ENCODE measurements around the gene PCYT1A. TPM values are rescaled to one million over a fixed set of nuclear protein-coding genes. Genes with fewer than 3 reads are reported as not detected.
"Not testable (repeated sequence)": the region's sequence is repeated elsewhere in the genome, so short reads cannot be mapped to it uniquely, and the experiment has no call there.

PCYT1A gene
- total RNA-seq, 1 experiment from 2014 or later, result 43.5 TPM

- in situ Hi-C loops (cut with HindIII; ENCODE audit: low pct_unique_long_range_greater_than_20kb, low sequenced_read_pairs), result no loop called here
- no peak for DNase-seq (ENCODE audit: low read depth)
Observed at GRCh38 chr3:196220991-196221390, 66.5 kb downstream of the PCYT1A start.

GRCh38 chr3:196220587-196220986 is 66.9 kb downstream of the PCYT1A start:
- DNase-seq (ENCODE audit: low read depth), result no peak
- in situ Hi-C loops (cut with HindIII; ENCODE audit: low pct_unique_long_range_greater_than_20kb, low sequenced_read_pairs), result no loop called here

DNA sequence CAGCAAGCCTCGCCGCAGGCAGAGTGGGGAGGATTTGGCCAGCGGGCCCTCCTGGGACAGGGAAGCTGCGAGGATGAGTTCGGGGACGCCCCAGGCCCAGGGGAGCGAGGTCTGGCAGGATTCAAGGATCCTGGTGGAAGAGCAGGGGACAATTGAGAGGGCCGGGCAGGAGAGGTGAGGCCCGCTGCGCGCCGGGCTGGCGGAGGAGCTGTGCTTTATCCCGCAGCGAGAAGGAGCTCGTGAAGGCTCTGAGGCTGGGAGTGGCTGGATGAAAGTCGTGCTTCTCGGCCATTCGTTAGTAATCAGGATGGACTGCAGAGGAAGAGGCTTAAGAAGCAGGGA is 67.6 kb downstream of the PCYT1A start:
- in situ Hi-C loops (cut with HindIII; ENCODE audit: low pct_unique_long_range_greater_than_20kb, low sequenced_read_pairs), result no loop called here
- DNase-seq (ENCODE audit: low read depth), result no peak

DNA sequence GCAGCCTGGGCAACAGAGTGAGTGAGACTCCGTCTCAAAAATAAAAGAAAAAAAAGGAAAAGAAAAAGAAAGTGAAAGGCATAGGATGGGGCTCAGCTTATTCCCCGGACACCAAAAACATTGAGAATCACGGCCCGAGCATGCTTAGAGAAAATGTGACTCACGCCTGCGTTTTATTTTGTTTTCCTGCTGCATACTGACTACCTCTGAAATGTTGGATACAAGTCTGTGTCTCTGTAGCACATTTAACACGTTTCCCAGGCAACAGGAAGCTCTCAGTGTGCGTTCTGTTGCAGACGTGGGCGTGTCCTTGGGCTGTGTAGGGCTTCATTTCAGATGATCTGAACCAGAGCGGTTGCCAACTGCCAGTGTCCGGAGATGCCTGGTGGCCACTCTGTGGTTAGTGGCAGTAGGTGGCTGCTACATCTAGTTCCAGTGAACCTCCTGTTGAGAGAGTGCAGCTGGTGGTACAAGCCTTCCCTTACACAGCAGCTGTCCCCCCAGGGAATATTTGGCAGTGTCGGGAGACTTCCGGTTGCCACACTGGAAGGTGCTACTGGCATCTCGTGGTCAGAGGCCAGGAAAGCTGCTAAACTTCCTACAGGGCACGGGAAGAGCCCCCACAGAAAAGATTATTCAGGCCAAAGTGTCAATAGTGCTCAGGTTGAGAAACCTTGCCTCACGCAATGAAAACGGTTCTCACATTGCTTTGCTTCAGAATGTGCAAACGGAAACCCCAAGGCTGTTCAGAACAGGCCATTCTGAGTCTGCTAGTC is 68.1 kb downstream of the PCYT1A start:
- peak; percentile 78 for DNase-seq (ENCODE audit: low read depth)
- in situ Hi-C loops (cut with HindIII; ENCODE audit: low pct_unique_long_range_greater_than_20kb, low sequenced_read_pairs), result no loop called here

DNA sequence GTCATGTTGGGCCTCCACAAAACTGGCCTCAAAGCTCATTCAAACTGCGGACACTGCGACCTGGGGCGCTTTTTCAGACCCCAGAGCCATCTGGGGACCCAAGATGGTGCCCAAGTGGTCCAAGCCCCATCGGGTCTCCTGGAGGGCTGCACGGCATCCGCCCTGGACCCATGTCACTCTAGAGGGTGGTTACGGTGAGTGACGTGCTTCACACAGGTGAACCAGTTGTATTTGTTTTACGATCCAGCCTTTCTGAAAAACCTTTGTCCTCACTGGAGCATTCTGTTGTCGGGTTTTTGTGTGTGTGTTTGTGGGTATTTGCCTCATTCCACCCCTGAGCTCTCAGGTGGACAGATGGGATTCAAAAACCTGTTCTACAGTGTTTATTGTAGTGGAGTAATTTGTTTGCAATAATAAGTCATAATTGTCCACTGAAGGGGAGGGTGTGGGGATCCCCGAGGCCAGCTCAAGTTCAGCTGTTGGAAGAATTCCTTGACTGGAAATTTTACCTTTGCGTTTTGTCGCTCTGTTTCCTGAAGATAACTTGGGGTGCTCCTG is 69.3 kb downstream of the PCYT1A start:
- DNase-seq (ENCODE audit: low read depth), result no peak
- in situ Hi-C loops (cut with HindIII; ENCODE audit: low pct_unique_long_range_greater_than_20kb, low sequenced_read_pairs), result no loop called here

GRCh38 chr3:196217307-196218154 is 70.0 kb downstream of the PCYT1A start:
- in situ Hi-C loops (cut with HindIII; ENCODE audit: low pct_unique_long_range_greater_than_20kb, low sequenced_read_pairs), result no loop called here
- DNase-seq (ENCODE audit: low read depth), result no peak

DNA sequence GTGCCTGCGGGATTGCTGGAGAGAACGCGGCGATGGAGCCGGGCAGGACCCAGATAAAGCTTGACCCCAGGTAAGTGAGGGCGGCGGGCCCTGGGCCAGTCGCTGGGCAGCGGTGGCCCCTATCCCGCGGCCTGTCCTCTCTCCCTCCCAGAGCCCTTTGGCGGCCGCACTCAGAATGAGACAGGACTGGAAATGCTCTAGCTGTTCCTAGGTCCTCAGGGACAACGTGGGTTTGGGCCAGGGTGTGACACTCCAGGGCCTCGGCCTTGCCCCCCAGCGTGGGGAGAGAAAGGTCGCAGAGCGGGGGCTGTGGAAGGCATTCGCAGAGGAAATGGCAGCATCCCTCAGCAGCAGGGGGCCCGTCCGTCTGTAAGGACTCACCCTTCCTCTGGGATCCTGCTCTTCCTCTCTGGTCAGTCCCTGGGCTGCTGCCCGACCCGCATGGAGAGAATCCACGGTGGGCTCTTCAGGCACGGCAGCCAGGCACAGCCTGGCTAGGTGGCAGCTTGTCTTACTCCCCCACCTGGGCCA is 70.8 kb downstream of the PCYT1A start:
- in situ Hi-C loops (cut with HindIII; ENCODE audit: low pct_unique_long_range_greater_than_20kb, low sequenced_read_pairs), result no loop called here
- DNase-seq (ENCODE audit: low read depth), result no peak

DNA sequence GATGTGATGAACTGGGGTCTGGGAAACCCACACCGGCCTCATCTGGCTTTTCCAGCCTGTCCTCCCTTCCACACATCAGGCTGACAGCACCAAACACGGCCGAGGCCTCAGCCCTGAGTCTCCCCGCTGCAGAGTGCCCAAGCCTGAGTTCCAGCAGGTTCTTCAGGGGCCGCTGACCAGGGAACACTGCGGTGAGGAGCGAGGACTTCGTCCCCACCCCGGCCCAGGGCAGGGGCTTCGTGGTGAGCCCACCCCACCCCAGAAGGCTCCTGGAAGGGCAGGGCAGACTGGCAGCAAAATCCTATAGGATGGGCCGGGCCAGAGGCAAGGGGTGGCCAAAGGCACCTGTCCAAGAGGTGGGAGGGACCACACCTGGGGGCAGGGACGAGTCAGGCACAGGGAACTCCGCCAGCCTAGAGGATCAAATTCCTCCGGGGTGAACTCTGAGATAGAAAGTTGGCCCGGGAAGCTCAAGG is 71.4 kb downstream of the PCYT1A start, which contains the start of gene SLC51A:
TSS of gene SLC51A (plus strand) at position 446 of the 476 bp plus-strand sequence. CDS start 179 bp downstream, outside the sequence.
- no peak for DNase-seq (ENCODE audit: low read depth)
- in situ Hi-C loops (cut with HindIII; ENCODE audit: low pct_unique_long_range_greater_than_20kb, low sequenced_read_pairs), result no loop called here

DNA sequence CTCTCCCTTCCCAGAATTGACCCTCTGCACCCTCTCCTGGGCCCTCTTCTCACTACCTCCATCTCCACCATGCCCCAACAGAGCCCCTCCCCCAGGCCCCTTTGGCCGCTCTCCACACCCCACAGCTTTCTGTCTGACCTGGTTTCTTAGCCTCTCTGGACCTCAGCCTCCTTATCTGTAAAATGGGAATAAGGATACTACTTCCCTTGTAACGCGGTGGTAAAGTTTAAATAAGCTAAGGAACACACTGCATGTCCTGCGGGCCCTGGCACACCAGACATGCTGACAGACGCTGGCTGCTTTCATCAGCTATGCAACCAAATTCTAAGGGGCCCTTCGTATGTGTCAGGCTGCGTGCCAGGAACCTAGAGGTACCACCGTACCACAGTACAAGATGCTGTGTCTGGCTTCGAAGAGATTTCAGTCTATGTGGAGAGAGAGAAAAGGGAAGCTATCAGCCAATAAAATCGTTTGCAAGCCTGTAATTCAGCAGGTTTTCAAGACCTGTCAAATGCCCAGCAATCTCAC is 72.0 kb downstream of the PCYT1A start:
- in situ Hi-C loops (cut with HindIII; ENCODE audit: low pct_unique_long_range_greater_than_20kb, low sequenced_read_pairs), result no loop called here
- no peak for DNase-seq (ENCODE audit: low read depth)

- in situ Hi-C loops (cut with HindIII; ENCODE audit: low pct_unique_long_range_greater_than_20kb, low sequenced_read_pairs), result no loop called here
- DNase-seq (ENCODE audit: low read depth), result no peak
Observed at GRCh38 chr3:196214783-196215441, 72.6 kb downstream of the PCYT1A start.

DNA sequence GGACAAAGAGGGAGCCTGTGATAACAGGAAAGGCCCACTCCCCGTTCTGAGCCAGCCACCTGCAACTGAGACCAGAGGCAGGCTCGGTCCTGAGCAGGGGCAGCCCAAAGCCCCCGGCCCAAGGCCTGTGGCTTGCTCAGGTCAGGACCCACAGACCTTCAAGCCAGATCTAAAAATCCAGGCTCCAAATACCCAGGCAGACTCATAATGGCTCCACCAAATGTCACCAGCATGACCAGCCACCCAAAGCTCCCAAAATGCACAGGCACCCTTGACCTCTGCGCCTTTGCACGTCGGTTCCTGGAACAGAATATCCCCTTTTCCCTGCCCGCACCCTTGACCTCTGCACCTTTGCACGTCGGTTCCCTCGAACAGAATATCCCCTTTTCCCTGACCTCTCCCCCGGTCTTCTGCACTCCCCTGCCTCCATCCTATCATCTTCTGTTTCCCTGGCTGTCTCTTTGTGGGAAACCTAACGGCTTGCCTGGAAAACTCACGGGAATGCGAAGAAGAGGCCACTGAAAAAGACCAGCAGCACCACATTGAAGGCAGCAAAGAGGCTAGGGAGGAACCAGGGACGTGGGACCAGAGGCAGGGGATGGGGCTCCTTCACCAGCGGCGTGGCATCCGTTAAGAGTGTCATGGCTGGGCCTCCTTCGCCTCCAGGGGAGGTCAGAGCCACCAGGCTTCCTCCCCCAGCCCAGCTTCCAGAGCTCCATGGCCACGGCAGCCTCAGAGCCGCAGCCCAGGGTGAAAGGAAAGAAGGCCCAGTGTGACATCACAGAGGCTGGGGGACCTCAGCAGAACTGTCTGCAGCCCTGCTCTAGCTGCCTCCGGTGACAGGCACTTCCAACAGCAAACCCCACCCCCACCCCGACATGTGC is 76.6 kb downstream of the PCYT1A start, which contains the start of gene ZDHHC19:
TSS of gene ZDHHC19 (minus strand) at position 728 of the 884 bp plus-strand sequence. CDS start at position 643, 85 bp downstream.
- in situ Hi-C loops (cut with HindIII; ENCODE audit: low pct_unique_long_range_greater_than_20kb, low sequenced_read_pairs), result no loop called here
- DNase-seq (ENCODE audit: low read depth), result no peak

- in situ Hi-C loops (cut with HindIII; ENCODE audit: low pct_unique_long_range_greater_than_20kb, low sequenced_read_pairs); DNase-seq (ENCODE audit: low read depth): not testable (repeated sequence)
Observed at GRCh38 chr3:196209944-196210672, 77.4 kb downstream of the PCYT1A start.

DNA sequence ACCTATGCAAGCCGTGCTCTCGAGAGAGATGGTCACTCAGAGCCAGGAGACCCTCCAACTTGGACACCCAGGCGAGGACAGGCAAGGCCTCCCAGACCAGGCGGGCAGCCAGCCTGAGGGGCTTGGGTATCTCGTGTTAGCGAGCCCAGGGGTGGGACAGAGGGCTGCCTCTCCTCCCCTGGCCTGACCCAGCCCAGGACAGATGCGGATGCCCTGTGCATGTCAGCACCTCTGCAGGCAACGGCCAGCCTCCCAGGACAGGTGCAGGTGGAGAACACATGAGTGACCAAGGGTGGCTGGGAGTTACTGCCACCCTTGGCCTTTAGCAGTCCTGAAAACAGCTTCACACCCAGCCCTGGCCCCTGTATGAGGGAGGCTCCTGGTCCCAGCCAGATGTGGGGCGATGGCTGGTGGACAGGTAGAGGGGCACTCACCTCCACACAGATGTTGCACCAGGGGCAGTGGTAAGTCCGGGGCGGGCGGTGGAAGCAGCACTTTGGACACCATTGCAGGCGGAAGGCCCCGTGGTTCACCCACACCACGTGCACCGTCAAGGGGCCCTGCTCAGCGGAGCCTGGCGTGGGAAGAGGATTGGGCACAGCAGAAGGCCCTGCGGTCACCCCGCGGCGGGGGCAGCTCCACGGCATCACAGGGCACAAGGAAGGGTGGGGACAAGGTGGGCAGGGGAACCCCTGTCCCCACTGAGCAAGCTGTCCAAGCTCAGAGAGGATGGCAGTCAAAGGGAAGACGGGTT is 78.4 kb downstream of the PCYT1A start:
- no peak for DNase-seq (ENCODE audit: low read depth)
- in situ Hi-C loops (cut with HindIII; ENCODE audit: low pct_unique_long_range_greater_than_20kb, low sequenced_read_pairs), result no loop called here

DNA sequence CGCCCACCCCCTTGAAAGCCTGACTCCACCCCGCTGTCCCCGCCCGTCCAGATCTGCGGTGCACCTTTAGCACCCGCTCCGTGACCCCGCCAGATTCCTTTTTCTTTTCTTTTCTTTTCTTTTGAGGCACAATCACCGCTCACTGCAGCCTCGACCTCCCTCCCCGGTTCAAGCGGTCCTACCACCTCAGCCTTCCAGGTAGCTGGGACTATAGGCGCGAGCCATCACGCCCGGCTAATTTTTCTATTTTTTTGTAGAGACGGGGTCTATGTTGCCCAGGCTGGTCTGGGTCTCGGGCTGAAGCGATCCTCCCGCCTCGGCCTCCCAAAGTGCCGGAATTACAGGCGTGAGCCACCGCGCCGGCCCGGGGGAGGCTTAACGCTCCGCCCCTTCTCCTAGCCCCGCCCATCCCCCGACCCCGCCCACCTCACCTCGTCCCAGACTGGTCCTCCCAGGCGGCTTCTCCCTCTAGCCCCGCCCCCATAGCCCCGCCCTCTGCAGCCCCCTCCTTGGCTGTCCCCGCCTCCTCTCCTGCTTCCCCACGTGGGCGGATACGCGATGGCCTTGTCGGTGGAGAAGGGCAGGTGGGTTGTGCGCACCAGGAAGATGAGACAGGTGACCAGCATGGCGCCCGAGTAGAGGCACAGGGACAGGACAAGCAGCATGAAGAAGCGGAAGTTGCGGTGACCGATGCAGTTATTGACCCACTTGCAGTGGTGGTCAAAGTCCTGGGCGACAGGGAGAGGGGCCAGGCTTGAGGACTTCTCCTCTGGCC is 79.5 kb downstream of the PCYT1A start:
- in situ Hi-C loops (cut with HindIII; ENCODE audit: low pct_unique_long_range_greater_than_20kb, low sequenced_read_pairs), result no loop called here
- peak; percentile 64 for DNase-seq (ENCODE audit: low read depth)

DNA sequence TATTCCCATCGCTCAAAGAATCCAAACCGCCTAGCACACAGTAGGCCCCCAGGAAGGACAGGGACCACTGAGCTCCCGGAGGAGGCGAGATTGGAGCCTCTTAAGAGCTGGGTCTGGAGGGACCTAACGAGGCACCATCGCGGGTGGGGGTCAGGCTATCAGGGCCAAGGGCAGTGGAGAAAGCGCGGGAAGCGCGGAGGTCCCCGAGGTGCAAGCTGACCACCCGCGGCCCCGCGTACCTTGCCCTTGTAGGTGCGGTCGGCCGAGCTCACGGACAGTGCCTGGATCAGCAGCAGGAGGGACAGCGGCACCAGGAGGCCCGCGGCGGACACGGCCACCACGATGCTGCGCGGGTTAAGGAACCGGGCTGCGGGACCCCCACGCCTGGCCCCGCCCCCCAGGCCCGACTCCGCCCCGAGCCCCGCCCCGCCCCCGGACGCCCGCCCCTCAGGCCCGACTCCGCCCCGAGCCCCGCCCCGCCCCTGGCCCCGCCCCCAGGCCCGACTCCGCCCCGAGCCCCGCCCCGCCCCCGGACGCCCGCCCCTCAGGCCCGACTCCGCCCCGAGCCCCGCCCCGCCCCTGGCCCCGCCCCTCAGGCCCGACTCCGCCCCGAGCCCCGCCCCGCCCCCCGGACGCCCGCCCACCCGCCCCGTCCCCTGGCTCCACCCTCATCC is 80.2 kb downstream of the PCYT1A start:
- in situ Hi-C loops (cut with HindIII; ENCODE audit: low pct_unique_long_range_greater_than_20kb, low sequenced_read_pairs), result no loop called here
- peak; percentile 19 for DNase-seq (ENCODE audit: low read depth)
